Activated T-helper 1 cell treated with anti-CD3 and anti-CD28 coated beads, Interleukin-2, amount 50 U/mL, for 16 hours (primary cell): ENCODE data around the gene SYNE1.
"Not testable (repeated sequence)": the region's sequence is repeated elsewhere in the genome, so short reads cannot be mapped to it uniquely, and the experiment has no call there.

Experiments
- DNase-seq, 2 donors: peaks; one replicate each; pipeline ENCODE4 v3.0.0-alpha.2; 2020; ENCODE audit warnings: low read depth in 1 of 2, low spot score in 1 of 2

The SYNE1 gene, protein sequence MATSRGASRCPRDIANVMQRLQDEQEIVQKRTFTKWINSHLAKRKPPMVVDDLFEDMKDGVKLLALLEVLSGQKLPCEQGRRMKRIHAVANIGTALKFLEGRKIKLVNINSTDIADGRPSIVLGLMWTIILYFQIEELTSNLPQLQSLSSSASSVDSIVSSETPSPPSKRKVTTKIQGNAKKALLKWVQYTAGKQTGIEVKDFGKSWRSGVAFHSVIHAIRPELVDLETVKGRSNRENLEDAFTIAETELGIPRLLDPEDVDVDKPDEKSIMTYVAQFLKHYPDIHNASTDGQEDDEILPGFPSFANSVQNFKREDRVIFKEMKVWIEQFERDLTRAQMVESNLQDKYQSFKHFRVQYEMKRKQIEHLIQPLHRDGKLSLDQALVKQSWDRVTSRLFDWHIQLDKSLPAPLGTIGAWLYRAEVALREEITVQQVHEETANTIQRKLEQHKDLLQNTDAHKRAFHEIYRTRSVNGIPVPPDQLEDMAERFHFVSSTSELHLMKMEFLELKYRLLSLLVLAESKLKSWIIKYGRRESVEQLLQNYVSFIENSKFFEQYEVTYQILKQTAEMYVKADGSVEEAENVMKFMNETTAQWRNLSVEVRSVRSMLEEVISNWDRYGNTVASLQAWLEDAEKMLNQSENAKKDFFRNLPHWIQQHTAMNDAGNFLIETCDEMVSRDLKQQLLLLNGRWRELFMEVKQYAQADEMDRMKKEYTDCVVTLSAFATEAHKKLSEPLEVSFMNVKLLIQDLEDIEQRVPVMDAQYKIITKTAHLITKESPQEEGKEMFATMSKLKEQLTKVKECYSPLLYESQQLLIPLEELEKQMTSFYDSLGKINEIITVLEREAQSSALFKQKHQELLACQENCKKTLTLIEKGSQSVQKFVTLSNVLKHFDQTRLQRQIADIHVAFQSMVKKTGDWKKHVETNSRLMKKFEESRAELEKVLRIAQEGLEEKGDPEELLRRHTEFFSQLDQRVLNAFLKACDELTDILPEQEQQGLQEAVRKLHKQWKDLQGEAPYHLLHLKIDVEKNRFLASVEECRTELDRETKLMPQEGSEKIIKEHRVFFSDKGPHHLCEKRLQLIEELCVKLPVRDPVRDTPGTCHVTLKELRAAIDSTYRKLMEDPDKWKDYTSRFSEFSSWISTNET (N-terminal part only)

DNA sequence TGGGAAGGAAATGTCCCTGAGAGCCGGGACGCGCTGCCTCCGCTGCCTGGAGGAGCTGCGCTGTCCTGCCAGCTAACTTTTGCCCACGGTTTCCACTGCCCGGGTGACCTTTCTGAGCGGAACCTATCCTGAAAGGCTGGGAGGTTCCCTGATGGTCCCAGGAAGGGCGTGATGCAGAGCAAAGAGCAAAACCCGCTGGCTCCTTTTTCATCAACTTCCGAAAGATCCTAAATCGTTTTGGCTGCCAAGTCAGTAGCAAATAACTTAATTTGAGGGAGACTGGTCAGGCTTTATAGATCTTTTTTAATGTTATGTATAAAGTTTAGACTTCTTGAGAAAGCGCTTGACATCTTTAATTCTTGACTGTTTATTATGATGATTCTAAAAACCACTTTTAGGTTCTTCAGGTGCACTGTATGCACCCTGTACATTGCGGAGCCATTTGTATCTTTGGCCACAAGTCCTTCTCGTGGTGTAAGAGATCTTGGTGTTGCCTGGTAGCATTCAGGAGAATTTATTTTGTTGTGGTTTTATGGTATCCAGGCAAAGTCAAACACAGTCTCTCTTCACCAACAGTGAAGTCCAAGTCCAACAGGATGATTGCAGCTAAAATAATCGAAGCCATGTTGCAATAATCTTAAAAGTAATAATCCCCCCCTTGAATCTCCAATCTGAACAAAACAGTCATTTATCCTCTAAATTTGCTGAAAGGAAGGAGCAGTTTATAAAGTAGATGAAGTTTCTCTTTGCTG, at the start of gene SYNE1:
Gene SYNE1, minus strand, starts transcription at position 67 of the 752 bp plus-strand sequence. CDS start 9,031 bp downstream, outside the sequence.
- no peak for DNase-seq

DNA sequence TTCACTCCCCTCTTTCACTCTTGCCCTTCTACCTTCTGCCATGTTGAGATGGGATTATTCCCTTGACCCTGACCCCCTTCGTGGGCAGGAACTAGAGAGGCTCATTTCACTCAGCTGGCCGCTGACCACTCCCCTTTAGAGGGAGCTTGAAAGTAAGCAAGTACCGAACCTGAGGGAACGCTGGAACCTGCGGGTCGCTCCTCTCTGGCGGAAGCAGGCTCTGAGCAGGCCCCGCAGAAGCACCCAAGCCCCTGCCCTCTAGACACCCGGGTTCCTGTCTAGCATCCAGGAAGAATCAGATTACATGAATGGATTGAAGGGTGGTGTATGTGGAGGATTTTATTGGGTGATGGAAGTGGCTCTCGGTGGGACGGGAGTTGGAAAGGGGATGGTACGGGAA, 48.7 kb upstream of the SYNE1 start:
- DNase-seq: no peak

DNA sequence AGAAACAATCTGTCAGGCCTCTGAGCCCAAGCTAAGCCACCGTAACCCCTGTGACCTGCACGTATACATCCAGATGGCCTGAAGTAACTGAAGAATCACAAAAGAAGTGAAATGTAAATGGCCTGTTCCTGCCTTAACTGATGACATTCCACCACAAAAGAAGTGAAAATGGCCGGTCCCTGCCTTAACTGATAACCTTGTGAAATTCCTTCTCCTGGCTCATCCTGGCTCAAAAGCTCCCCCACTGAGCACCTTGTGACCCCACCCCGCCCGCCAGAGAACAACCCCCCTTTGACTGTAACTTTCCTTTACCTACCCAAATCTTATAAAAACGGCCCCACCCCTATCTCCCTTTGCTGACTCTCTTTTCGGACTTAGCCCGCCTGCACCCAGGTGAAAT, 45.8 kb upstream of the SYNE1 start:
- not testable (repeated sequence) for DNase-seq

DNA sequence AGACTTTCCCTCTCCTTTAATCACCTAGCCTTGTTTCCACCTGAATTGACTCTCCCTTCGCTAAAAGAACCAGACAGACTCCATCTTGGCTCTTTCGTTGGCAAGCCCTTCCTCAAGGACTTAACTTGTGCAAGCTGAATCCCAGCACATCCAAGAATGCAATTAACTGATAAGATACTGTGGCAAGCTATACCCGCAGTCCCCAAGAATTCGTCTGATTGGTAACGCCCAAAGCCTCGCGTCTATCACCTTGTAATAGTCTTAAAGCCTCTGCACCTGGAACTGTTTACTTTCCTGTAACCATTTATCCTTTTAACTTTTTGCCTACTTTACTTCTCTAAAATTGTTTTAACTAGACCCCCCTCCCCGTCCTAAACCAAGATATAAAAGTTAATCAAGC, 45.0 kb upstream of the SYNE1 start:
- no peak for DNase-seq

DNA sequence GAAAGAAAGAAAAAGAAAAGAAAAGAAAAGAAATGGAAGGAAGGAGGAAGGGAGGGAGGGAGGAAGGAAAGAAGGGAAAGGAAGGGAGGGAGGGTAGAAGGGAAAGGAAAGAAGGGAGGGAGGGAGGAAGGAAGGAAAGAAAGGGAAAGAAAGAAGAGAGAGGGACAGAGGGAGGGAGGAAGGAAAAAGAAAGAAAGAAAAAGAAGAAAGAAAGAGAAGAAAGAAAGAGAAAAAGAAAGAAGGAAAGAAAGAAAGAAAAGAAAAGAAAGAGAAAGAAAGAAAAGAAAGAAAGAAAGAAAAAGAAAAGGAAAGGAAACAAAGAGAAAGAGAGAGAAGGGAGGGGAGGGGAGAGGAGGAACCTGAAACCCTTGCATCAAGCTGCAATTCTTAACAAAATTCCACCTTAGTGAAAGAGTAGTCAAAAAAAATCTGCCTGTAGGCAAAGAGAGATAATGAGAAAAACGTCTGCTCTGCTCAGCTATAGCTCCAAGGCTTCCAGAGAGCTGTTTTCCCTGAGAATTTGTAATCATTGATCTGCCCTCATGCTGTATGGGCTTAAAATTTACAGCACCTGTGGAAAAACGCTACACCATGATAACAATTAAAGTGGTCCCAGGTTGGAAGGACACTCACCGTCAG, 43.8 kb upstream of the SYNE1 start:
- DNase-seq: no peak

DNA sequence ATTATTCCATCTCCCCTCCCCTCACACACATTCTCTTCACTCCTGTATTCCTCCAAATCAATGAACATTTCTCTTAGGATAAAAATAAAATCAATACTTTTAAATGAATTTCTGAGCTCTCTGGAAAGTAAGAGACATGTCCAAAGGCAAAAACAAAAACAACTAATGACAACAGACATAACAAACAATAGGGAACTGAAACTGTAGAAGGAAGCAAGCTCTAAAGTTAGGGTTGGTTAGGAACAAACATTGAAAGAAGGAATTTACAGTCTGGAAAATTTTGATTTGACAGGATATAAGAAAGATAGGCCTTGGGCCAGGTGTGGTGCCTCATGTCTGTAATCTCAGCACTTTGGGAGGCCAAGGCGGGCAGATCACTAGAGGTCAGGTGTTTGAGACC, 43.0 kb upstream of the SYNE1 start:
- DNase-seq: no peak

DNA sequence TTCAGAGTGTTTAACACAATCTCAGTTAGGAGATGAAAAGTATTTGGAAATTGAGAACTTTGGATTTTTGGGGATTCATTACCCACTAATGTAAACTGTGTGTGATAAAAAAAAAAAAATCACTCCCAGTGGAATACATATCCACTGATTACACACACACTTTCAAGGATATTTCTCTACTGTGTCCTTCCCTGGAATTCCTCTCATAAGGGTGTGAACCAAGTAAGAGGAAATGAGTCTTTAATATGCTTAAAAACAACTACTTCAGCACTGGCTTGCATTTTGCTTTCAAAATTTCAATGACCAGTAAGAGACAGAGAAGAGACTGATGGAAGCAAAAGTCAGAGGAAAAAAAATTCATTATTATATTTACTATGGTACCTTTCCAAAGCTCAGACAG, 36.1 kb upstream of the SYNE1 start:
- DNase-seq: no peak

DNA sequence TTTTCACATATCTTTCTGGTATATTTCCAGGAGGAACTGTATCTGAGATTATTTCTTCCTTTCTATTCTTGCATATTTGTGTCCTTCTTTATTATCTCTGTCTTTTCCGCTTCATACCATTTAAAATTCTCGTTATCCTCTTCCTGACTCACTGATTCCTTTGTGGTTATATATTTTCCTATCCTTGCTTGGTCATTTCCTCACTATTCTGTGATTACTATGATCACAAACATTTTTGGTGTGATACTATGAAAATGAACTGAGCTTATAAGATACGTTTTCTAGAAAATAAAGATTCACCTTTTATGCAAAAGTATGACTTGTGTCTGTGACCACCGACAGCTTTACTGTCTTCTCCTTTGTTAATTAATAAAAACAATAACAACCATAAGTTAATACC, 34.0 kb upstream of the SYNE1 start:
- DNase-seq: no peak

DNA sequence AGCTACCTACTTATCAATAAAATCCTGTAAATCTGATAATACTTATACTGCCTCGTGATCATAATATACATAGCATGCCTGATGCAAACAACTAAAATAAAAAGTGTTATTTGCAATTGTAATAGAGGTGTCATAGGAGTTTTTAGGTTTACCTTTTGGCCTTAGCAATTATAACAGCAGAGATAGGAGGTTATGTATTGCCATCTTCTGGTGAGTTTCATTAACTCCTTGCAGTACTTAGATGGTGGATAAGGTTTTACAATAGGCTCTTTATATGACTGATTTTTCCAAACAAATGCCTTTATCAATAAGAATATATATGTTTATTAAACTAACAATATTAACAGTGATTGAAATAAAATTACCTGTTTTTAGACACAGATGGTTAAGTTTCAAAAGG, 32.7 kb upstream of the SYNE1 start:
- no peak for DNase-seq

DNA sequence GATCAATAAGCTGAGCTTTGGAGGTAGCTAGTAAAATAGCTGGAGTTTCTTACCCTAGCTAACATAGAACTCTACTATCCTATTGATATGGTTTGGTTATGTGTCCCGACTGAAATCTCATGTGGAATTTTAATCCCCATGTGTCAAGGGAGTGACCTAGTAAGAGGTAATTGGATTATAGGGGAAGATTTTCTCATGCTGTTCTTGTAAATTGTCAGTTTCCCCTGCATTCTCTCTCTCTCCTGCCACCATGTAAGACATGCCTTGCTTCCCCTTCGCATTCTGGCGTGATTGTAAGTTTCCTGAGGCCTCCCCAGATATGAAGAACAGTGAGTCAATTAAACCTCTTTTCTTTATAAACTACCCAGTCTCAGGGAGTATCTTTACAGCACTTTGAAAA, 24.6 kb upstream of the SYNE1 start:
- DNase-seq: no peak

DNA sequence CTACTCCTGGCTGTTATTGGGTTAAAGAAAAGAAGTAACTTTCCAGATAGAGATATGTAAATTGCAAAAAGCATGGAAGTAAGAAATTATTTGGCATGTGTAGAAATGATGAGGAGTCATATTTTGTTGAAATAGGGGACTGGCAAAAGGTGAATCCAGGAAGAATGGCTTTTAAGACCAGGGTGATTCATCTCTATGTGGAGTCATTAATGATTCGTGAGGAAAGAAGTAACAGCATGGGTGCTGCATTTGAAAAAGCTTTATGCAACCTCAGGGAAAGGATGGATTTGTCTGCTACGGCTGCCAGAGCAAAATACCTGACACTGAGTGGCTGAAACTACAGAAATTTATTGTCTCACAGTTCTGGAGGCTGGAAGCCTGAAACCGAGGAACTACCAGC, 14.8 kb upstream of the SYNE1 start:
- DNase-seq: no peak

DNA sequence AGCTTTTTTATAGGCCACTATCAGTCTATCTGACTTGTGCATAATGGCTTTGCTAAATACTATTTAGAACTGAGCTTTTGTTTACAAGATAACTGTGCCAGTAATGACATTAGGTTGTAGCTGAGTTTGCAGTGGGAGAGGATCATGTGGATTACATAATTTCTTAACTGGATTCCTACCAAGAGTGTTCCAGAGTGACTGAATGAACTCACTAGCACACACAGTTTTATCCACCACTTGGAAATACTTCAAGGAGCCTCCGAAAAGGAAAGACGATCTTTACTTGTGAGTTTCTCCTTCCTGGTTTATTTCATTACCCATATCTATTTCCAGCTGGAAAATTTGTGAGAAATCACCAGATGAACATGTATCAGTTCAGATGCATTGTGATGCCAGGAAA, 10.9 kb upstream of the SYNE1 start:
- DNase-seq: no peak

DNA sequence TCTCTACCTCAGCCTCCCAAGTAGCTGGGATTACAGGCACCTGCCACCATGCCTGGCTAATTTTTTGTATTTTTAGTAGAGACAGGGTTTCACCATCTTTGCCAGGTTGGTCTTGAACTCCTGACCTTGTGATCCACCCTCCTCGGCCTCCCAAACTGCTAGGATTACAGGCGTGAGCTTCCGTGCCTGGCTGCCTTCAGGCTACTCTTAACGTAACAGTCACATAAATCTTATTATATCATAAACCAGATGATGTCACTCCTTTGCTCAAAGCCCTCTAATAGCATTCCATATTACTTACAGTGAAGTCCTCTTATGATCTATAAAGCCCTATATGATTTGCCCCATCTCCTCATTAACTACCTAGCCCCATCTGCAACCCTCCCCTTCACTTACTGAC, 9.6 kb upstream of the SYNE1 start:
- DNase-seq: not testable (repeated sequence)

DNA sequence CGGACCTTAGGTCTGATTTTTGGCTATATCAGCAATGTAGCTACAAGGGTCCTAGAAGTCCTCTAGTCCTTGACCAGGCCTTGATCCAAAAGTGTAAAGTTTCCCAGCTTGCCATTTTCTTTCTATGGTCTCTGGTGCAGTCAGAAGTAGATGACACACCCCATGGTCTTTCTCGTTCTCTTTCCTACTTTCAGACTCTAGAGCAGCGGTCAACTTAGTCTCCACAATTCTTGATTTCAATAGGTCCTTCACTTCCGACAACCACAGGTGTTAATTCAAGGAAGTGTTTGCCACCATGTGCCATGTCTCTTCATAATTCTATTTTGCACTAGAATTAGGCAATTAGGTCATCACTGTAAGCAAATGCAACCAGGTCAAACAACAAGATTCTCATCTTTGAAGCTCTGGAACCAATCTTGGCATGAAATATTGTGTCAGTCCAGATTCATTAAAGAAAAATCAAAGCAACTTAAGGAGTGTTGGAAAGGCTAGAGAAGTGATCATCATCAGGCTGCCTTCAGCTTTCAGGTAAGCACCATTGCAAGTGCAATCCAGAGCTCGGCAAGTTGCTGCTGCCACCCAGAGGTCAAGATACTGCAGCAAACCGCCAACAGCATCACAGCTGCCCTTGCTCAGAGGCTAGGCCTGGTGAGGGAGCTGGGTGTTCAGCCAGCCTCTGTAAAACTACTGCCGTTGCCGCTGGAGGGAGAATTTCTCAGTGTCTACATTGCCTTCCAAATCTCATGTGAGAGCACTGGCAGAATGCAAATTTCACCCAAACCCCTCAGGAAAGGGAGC, 5.6 kb upstream of the SYNE1 start:
- DNase-seq: no peak

DNA sequence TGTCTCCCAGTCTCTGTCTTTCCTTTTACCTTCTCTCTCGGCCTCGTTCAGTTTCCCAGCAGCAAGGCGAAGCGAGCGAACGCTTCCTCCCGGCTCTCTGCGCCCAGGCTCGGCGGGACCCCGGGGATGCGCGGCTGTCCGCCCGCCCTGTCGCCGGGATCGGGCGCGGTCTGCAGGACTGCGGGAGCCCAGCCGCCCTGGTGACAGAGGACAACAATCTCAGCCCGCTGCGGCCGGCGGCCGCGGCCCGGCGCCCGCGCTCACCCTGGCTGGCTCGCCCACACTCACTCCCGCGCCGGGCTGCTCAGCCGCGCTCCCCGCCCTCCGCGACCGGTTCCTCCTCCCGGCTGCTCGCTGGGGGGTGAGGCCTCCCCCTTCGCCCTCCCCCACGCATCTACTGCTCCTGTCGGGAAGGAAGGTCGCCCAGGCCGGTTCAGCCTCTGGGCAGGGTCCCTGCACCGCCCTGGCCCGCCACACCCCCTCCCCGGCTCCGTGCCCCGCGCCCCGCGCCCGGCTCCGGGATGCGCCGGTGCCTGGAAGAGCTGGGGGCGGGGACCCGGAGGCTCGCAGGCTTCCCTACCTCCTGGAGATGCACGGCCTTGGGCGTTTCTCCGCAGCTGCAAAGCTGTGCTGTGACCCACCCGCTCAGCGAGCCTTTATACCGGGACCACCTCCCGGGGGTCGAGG, 410 bp downstream of the SYNE1 start:
- DNase-seq: no peak

DNA sequence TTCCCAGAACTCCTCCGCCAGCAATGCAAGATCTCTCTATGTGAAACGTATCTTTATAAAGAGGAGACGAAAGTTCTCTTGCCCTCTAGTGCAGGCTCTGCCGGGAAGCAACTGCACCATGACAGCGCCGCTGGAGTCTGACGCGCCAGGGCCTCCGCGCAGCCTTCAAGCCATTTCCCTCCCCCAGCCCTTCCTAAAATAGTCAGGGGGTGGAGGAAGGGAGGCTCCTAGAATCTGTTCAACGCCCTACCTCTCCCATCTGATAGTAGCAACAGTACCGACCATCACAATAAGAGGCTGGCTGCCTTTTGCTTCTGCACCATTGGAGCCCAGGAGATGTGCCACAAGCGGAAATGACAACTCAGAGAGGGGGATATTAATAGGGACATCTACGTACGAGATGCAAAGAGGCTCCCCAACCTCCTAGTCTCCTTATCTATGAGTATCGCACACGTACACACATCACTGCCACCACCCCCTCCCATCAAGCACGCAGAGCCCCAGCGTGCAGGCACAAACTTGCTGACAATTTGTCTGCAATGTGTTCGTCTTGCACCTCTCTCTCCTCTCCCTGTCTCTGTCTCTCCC, 1.0 kb downstream of the SYNE1 start:
- DNase-seq: no peak

DNA sequence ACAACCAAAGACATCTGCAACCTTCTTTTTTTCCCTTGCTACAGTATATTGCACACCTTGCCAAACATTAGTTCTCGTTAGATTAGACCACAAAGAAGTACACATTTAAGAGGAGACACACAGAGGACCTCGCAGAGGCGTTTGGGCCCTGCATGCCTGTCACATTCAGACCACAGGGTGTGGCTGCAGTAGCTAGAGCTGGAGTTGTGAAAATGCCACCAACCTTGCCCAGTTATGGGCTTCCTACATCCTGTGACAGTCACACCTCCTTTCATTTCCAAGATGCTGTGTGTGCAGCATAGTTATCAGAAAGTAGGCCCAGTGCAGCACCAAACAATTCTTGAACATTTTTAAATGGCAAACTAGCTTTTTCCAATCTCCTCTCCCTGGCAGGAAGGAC, 2.4 kb downstream of the SYNE1 start:
- no peak for DNase-seq

DNA sequence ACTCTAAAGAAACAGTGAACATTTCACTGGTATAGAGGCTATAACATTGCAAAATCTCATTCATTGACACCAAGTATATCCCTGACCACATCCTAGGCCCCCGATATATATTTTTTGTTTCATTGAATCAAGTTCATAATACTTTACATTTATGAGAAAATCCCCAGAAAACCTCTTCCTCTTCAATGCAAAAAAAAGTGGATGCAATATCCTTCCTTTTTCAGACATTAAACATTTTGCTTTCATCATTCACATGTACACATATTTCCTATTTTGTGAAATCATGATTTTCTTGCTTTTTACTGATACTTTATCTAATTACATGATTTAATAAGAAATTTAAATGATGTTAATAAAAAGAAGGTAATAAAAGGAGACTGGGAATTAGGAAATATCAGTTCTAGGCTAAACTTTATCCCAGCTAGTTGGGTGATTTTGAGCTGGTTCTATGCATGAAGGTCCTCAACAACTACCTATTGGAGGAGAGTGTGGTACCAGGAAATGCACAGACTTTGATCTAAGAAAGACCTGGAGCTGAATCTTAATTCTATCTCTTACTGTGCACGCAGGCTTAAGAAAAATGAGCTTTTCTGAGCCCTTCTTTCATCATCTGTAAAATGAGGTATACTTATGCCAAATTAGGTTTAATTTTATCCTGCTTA, 4.9 kb downstream of the SYNE1 start:
- DNase-seq: no peak
